ENCODE results near the gene SPDYA.

DNA sequence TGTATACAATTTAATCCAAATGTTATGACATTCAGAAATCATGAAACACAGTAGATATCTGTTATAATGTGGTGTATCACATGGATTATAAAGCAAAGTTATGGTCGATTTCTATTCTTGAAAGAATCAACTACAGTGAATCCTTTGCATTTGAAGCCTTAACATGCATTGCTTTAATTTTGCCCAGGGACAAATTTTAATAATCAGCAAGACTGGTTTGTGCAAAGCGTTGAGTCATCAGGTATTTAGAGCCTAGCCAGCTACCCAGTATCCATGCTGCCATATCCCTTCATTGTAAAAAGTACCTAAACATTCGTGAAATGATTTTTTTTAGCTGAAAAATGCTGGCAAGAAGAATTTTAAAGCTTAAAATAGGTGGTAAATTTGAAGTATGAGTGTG, 8.9 kb upstream of the SPDYA start:
- TF ChIP-seq POLR2A (IDR thresholded peaks at IDR 0.05), result no peak
- TF ChIP-seq, protein P1, sequence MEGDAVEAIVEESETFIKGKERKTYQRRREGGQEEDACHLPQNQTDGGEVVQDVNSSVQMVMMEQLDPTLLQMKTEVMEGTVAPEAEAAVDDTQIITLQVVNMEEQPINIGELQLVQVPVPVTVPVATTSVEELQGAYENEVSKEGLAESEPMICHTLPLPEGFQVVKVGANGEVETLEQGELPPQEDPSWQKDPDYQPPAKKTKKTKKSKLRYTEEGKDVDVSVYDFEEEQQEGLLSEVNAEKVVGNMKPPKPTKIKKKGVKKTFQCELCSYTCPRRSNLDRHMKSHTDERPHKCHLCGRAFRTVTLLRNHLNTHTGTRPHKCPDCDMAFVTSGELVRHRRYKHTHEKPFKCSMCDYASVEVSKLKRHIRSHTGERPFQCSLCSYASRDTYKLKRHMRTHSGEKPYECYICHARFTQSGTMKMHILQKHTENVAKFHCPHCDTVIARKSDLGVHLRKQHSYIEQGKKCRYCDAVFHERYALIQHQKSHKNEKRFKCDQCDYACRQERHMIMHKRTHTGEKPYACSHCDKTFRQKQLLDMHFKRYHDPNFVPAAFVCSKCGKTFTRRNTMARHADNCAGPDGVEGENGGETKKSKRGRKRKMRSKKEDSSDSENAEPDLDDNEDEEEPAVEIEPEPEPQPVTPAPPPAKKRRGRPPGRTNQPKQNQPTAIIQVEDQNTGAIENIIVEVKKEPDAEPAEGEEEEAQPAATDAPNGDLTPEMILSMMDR (IDR thresholded peaks at IDR 0.05), result no peak
